Activated CD8-positive, alpha-beta memory T cell treated with anti-CD3 and anti-CD28 coated beads for 48 hours (primary cell): ENCODE results near the gene MFAP1.
A peak's percentile ranks its signal among the peaks of the same experiment; 100 is the strongest.
"Not testable (repeated sequence)": the region's sequence is repeated elsewhere in the genome, so short reads cannot be mapped to it uniquely, and the experiment has no call there.

ENCODE experiments used
- DNase-seq, 3 experiments: peaks; one replicate each; pipeline ENCODE4 v3.0.0-alpha.2; 2020; ENCODE audit warnings: low read depth in 2 of 3, low spot score in 2 of 3

The MFAP1 gene

DNA sequence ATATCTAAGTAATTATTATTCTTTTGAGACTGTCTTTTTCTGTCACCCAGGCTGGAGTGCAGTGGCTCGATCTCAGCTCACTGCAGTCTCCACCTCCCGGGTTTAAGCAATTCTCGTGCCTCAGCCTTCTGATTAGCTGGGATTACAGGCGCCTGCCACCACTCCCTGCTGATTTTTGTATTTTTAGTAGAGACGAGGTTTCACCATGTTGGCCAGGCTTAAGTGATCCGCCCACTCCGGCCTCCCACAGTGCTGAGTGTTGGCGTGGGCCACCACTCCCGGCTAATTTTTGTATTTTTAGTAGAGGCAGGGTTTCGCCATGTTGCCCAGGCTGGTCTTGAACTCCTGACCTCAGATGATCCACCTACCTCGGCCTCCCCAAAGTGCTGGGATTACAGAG is 815 bp upstream of the MFAP1 start:
- DNase-seq, result not testable (repeated sequence)

DNA sequence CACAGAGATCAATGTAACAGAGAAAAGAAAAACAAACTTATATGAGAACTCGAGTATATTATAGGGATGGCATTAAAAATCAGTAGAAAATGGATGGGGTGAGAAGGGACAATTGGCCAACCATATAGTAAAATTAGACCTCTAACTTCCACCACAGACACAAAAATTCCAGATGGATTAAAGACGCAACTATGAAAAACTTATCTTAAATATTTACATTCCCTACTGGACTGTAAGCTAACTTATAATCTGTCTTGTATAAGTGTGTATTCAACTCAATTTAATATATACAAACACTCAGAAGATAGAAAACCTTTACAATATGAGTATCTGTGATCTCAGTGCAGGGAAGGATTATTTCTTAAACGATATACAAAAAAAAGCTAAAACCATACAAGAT is 3.0 kb downstream of the MFAP1 start:
- no peak for DNase-seq

DNA sequence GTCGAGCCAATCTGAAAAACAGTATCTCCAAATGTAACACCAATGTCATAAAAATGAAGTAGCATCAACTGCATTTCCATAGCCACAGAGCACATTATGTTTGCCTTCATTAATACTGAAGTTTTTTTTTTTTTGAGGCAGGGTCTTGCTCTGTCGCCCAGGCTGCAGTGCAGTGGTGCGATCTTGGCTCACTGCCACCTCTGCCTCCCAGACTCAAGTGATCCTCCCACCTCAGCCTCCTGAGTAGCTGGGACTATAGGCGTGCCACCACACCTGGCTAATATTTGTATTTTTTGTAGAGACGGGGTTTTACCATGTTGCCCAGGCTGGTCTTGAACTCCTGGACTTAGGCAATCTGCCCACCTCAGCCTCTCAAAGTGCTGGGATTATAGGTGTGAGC is 9.4 kb downstream of the MFAP1 start:
- DNase-seq, result not testable (repeated sequence)

DNA sequence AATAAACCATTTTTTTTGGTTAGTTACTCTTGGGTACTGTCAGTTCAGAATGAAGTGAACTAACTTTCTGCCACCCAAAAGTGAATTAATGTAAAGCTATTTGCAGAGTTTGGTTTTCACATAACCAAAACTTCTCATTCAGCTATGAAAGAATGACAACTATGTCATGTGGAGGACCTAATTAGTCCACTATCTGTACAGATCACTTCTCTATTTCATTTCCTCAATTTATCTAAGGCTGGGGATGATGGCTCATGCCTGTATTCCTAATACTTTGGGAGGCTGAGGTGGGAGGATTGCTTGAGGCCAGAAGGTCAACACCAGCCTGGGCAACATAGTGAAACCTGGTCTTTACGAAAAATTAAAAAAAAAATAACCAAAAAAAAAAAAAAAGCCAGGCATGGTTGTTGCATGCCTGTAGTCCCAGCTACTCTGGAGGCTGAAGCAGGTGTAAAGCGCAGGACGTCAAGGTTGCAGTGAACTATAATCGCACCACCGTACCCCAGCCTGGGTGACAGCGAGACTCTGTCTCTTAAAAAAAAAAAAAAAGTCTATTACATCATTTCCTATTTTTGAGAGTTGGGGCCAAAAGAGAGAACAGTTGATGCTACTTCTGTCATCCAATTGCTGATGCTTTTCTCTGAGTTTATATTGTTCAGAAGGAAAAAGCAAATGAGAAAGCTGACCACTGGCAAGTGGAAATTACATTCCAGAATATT is 15.4 kb downstream of the MFAP1 start:
- no peak for DNase-seq

DNA sequence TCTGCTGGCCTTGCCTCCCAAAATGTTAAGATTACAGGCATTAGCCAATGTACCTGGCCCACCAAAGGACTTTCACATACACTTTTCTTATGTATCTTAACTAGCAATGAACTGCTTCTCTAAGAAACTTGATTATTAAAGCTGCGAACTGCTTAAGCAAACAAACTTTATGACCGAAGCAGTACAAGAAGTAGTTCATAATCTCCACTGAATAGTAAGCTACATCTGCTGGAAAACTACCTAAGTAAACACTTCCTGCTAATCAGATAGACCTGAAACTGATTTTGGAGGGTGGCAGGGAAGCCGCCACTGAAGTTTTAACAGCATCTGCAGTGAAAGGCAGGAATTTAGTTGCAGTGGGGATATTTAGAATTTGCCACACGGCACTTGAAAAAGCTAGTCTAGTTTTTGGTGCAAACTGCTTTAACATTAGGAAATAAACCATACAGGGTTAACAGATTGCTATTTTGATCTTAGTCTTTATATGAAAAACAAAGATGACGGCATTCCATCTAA is 16.0 kb downstream of the MFAP1 start:
- DNase-seq, result no peak

DNA sequence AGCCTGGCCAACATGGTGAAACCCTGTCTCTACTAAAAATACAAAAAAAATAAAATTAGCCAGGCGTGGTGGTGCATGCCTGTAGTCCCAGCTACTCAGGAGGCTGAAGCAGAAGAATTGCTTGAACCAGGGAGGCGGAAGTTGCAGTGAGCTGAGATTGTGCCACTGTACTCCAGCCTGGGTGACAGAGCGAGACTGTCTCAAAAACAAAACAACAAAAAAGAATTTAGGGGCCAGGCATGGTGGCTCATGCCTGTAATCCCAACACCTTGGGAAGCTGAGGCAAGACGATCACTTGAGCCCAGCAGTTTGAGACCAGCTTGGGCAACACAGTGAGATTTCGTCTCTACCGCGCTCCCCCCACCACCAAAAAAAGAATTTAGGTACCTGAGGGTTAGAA is 21.8 kb downstream of the MFAP1 start:
- DNase-seq, result not testable (repeated sequence)

DNA sequence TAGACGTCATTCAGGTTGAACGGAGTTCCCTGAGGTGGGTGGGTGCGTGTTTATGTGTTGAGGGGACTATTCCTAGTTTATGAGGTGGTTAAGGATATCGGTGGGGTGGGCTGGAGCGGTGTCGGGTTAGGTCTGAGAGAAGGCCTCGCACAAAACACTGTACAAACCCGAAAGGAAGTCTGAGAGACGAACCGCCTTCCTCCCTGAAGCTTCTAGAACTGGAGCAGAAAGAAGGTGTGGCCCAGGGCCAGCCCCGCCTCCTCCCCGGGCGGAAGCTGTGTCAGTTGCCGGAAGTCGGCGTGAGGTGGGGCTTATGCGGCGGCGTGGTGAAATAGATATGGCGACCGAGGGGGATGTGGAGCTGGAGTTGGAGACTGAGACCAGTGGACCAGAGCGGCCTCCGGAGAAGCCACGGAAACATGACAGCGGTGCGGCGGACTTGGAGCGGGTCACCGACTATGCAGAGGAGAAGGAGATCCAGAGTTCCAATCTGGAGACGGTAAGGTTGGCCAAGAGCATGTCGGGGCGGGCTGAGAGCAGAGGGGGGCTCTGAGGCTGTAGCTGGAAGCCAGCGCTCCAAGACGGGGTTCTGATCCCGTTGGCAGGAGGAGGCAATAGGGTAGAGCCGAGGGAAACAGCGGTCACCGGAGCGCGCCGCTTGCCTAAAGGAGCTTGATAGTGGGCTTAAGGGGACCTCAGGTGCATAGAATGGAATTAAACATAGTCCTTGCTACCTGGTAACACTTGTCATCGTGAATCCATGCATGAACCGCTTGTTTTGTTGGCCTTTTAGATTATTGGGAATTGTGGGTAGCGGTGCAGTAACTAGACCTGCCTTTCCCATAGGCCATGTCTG is 24.0 kb downstream of the MFAP1 start, which contains the start of gene HYPK:
Gene HYPK, plus strand, starts transcription at position 314 of the 856 bp plus-strand sequence. Its CDS starts 24 bp downstream, at position 338.
- peak; percentile 67 to 78 (median 74) for DNase-seq

DNA sequence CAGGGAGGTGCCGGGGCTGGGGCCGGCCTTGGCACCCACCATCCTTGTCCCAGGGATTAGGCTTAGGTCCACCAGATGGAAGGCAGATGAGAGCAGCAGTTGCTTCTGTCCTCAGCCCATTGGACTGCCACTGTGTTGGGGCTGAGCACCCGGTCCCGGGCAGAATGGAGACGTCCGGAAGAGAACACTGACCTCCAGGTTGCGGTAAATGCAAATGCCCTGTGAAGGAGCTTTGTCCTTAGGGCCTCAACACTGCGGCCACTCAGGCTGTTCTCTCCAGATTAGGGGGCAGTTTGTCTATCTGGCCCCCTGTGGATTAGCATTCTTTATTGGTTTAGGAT is 24.6 kb downstream of the MFAP1 start, which contains the start of gene SERINC4:
Gene SERINC4, minus strand, starts transcription at position 276 of the 341 bp plus-strand sequence. Its CDS starts 234 bp downstream, at position 42.
- no peak for DNase-seq

DNA sequence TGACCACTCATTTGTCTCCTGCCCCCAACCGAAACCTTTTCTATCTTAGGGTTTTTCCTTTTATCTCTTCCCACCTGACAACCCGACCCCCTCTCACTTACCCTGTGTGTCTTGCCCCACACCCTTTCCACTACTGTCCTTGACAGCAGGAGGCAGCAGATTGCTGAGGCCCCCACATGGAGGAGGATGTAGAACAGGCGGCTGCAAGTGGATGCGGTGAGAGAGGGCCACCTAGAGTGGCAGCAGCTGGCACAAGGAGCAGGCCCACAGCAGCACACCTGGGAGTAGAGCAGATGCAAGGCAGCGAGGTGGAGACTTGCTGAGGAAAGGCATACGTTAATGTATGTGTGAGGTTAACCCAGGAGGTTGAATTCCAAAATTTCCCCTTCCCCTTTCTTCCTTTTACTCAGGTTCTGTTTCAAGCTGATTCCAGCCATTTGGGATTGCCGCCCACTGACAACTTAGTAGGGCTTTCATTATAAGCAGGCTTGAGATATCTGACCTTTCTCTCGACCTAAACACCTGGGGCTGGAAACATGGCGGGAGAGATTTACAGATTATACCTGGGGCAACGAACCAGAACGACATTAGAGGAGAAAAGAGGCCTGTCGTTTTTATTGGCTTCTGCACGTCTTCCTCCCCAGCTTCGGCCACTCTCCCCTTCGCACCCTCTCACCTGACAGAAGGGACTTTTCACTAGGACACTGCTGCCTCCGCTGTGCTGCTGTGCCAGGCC is 25.1 kb downstream of the MFAP1 start:
- no peak for DNase-seq

DNA sequence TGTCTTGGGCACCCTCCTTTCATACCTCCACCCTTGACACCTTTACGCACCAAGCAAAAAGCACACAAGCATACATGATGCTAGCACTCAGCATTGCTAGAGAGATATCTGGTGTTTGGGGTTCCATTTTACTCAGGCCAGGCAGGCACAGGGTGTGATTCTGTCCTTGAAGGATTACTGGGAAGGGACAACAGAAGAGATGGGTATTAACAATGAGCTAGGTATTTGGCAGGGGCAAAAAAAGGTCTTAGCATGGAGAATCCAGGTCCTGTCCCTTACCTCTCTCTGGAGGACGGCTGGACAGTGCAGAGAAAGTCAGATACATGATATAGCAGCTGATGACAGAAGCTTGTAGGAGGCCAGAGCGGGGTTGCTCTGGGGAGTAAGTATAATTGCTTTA is 27.9 kb downstream of the MFAP1 start:
- DNase-seq, result no peak

DNA sequence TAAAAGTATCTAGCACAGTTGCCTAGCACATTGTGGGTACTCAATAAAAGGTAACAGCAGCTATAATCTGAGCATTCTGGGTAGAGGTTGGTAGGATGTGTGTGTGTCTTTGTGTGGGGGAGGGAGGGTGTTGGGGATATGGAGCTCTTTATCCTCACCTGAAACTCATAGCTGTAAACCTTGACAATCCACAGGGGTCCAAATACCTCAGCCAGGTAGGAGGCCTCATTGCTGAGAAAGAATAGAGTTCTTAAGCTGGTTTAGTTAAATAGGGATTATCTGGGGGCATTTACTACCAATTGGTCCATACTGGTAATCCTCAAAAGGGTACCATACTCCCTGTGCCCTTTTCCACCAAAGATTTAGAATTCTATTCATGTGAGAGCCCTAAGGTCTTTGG is 28.5 kb downstream of the MFAP1 start:
- no peak for DNase-seq

DNA sequence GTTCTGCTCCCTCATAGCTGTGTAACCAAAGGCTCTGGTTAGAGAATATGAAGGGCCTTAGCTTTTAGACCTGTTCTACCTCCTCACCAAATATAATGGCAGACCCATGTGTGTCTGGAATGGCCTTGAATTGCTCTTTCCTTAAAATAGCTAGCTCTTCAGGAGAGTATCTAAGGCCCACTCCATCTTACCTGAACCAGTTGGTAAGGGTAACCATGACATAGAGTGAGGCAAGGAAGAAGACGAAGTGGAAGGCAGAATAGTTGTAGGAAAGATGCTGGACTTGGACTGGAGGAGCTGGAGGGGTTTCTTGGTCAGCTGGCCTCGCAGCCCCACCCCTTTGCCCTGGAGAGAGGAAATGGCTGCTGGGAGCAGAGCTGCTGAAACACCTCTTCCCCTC is 29.3 kb downstream of the MFAP1 start:
- no peak for DNase-seq

DNA sequence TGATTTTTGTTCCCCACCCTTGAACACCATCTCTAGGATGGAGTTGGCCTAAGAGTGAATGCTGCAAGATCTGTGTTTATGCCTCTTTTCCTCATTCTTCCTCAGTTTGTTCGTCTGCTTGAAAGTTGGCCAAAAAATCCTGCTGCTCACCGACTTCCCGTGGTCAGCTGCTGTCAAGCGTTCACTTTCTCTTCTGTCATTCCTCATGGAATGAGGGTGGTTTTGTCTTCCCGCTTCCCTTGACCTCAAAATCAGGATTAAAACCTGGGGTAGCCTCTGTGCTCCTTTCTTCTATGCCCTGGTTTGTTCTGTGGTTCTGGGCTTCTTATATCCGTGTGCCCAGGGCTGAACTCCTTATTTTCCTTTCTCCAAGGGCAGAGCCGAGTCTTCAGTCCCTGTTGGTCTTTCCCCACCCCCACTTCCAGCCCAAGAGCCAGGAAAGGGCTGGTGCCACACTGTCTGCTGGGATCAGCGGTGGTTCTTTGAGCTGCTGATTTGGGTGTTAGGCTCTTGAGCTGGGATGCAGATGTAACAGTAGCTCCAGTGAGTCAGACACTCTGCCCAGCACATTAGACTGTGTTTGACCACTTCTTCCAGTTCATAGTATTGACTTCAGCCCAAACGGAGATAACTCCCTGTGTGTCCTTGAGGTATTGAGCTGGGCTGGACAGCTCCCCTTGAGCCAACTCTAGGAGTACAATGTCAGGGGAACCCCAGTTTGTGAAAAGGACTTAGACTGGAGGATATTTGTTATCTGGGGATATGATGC is 30.0 kb downstream of the MFAP1 start:
- no peak for DNase-seq

DNA sequence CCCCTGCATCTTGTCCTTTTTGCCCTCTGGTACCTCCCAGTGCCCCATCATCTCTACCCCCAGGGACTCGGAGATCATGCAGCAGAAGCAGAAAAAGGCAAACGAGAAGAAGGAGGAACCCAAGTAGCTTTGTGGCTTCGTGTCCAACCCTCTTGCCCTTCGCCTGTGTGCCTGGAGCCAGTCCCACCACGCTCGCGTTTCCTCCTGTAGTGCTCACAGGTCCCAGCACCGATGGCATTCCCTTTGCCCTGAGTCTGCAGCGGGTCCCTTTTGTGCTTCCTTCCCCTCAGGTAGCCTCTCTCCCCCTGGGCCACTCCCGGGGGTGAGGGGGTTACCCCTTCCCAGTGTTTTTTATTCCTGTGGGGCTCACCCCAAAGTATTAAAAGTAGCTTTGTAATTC is 30.8 kb downstream of the MFAP1 start:
- no peak for DNase-seq

DNA sequence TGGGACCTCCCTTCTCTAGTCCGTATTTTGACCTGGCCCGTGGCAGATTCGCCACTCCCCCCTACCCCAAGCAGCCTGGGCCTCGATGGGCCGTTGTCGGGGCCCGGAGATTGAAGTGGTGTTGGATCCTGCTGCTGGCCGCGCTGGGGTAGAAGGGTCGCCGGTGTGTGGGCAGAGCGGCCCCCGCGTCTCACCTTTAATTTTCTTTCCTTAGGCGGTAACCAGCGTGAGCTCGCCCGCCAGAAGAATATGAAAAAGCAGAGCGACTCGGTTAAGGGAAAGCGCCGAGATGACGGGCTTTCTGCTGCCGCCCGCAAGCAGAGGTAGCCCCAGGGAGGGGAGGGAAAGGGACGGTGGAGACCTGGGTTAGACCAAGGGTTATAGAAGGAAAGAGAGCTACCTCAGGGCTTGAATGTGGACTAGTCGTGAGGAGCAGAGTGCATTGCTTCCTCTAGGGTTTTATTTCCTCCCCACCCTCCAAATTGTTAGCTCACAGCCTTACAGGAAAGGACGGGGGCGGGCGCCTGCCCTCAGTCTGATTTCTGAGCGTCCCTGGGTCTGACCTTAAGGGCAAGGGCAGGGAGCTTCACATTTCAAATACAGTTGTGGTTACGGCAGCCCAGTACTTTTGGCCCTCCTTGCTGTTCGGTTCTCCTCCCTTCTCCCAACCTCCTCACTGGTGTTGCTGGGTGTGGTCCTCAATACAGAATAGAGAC is 31.6 kb downstream of the MFAP1 start:
- DNase-seq, result peak in 1 of 3 experiments; percentile 13

DNA sequence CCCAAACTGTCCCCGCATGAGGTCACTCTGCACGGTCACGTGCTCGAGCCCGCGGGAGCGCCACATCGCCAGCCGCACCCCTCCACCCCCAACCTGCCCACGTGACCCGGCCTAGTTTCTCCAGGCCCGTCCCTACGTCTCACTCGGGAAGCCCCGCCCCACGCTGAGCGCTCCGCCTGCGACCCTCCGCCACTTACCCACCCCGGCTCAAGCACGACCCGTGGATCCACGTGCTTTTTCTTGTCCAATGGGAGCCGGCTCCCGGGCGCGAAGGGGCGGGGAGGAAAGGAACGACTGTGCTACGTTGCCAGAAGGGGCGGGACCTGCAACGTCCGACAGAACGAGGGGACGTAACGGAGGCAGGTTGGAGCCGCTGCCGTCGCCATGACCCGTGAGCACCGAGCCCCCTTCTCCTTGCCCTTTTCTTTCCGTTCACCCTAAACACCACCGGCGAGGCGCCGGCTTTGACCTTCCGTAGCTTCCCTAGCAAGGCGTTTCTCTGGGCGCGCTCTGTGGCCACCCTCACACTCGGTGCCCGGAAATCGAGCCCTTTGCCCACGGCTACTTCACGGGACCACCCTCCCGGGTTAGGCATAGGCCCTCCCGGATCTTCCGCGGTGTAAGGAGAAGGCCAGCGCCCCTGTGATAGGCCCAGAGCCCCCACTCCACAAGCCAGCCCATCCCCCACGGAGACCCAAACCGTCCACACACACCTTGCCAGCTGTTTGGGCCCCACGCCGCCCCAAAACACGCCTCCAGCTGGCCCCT is 32.3 kb downstream of the MFAP1 start, which contains the start of gene SERF2:
Gene SERF2, plus strand, starts transcription at position 328 of the 768 bp plus-strand sequence. Its CDS starts 57 bp downstream, at position 385.
- DNase-seq, result peak; percentile 95 to 100 (median 99)

DNA sequence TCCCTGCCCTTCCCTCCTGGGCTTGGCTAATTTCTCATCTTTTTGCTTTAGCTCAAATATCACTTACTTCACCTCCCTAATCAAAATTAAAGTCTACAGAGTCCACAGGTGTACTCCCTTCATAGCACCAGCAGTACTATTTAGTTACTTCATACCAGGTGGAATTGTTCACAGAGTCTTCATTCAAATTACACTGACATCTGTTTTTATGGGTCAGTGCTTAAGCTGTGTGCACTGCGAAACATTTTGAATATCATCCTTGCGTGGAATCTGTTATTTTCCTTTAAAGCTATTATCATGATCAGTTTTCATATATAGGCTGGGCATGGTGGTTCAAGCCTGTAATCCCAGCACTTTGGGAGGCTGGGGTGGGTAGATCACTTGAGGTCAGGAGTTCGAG is 35.1 kb downstream of the MFAP1 start:
- no peak for DNase-seq

DNA sequence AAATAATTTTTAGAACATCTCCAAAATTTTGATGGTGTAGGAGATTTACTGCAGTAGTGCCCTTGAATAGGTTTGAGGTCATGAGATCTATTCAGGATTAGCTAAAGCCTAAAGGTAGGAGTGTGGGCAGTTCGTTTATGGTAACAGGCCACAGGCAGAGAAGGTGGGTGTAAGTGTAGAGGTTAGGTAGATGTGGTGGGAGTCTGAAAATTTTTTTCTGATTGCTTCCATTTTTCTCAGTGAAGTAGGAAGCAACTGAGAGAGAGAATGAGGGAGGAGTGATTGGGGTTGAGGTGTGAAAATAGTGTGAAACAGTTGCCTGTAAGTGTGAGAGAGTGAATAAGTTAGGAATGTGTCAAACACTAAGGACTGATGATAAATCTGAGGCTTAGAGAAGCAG is 45.5 kb downstream of the MFAP1 start:
- DNase-seq, result no peak

DNA sequence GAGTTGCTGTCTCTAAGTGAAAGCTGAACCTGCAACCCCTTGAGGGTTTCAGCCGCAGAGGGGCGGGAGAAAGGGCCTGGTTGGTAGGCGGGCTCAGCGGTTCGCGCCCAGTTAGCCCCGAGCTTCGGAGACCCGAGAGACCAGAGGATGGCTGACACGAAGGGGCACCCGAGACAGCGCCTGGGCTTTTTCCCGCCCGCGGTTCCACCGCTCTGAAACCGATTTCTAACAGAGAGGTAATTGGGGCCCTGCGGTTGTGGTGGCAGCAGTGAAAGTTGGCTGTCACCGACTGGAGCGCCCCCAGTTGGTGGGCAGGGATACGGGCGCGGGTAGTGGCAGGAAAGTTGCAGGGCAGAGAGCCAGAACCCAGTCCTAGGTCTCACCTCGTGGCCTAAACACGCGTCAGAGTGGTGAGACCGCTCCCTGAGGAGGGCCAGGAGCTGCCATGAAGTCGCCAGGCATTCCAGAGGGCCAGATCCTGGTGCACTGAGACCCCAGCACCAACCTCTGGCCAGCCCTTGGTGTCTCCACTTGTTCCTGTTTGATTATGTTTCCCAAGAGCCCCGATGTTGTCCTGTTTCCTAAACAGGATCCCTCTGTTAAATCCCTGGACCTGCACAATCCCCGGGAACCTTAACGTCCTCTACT is 47.1 kb downstream of the MFAP1 start:
- DNase-seq, result peak; percentile 71 to 80 (median 79)
